GM13977 (cell line): ENCODE data around the gene SLC19A1.
"Not testable (repeated sequence)": the region's sequence is repeated elsewhere in the genome, so short reads cannot be mapped to it uniquely, and the experiment has no call there.

Experiments
- DNase-seq: peaks from one replicate; pipeline ENCODE4 v3.0.0; 2012; ENCODE audit warnings: low spot score
- CTCF ChIP-seq: IDR thresholded peaks from 2 replicates; pipeline ENCODE4 v1.5.1; 2012; ENCODE audit warnings: mild to moderate bottlenecking, control low read depth; ENCODE audit not compliant: insufficient read depth; ENCODE audit errors: extremely low read depth, missing control alignments
- in situ Hi-C: fragments of 300-500 bp; cut with MboI; formaldehyde crosslinking; loops from one replicate; pipeline ENCODE4 v1.12.0; 2022; ENCODE audit warnings: low sequenced_read_pairs, low pct_unique_long_range_greater_than_20kb, mixed read lengths, inconsistent platforms; ENCODE audit not compliant: unreplicated experiment

Gene SLC19A1

DNA sequence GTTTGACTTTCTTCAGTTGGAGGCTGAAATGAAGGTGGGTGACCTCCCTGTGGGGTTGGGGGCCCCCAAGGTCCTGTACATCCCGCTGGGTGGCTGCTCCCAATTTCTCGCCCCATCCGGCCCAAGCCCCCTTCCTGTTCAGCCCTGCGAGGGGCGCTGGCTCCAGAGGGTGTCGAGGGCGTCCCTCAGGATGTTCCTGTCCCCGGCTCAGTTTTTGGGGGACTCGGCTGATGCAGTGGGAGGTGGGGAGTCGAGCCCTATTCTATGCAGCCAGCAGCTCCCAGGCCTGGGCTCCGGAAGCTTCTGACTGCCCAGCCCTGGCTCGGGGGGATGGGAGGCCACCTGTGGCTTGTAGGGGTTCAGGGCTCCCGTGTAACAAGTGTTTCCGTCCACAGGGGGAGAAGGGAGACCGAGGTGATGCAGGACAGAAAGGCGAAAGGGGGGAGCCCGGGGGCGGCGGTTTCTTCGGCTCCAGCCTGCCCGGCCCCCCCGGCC is 38.2 kb downstream of the SLC19A1 start:
- TF ChIP-seq CTCF, result no peak
- in situ Hi-C loops, result no loop called here
- no peak for DNase-seq

DNA sequence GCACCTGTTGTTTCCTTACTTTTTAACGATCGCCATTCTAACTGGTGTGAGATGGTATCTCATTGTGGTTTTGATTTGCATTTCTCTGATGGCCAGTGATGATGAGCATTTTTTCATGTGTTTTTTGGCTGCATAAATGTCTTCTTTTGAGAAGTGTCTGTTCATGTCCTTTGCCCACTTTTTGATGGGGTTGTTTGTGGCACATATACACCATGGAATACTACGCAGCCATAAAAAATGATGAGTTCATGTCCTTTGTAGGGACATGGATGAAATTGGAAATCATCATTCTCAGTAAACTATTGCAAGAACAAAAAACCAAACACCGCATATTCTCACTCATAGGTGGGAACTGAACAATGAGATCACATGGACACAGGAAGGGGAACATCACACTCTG is 39.0 kb downstream of the SLC19A1 start:
- in situ Hi-C loops, DNase-seq: not testable (repeated sequence)

GRCh38 chr21:45502600-45502999 is 39.6 kb downstream of the SLC19A1 start:
- DNase-seq, result no peak
- TF ChIP-seq CTCF, result no peak
- in situ Hi-C loops, result no loop called here

GRCh38 chr21:45502006-45502345 is 40.3 kb downstream of the SLC19A1 start:
- no peak for DNase-seq
- no peak for TF ChIP-seq CTCF
- in situ Hi-C loops, result no loop called here

DNA sequence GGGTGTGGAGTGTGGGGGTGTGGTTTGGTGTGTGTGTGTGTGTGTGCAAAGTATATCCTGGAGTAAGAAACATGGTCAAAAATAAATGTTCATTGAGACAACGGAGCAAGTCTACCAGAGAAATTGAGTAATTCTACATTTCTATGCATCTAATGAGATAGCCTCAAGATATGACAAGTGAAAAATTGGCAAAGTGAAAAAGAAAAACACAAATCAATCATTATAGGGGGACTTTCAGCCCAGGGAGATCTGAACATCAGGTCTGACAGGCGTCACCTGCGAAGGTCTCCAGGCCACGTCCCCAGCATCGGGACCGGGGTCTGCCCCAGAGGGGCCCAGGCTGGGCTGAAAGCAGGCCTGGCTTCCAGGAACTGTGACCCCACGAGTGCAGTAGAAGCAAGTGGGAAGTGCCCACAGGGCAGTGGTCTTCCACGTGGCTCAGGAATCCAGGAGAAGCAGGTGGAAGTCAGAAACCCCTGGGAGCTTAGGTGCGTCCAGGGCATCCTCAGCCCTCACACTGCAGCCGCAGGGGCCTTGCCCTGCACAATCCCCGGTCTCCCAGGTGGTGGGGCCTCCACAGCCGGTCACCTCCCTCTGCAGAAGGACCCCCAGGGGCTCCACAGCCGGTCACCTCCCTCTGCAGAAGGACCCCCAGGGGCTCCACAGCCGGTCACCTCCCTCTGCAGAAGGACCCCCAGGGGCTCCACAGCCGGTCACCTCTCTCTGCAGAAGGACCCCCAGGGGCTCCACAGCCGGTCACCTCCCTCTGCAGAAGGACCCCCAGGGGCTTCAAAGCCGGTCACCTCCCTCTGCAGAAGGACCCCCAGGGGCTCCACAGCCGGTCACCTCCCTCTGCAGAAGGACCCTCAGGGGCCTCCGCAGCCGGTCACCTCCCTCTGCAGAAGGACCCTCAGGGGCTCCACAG is 40.9 kb downstream of the SLC19A1 start:
- DNase-seq, in situ Hi-C loops: not testable (repeated sequence)

DNA sequence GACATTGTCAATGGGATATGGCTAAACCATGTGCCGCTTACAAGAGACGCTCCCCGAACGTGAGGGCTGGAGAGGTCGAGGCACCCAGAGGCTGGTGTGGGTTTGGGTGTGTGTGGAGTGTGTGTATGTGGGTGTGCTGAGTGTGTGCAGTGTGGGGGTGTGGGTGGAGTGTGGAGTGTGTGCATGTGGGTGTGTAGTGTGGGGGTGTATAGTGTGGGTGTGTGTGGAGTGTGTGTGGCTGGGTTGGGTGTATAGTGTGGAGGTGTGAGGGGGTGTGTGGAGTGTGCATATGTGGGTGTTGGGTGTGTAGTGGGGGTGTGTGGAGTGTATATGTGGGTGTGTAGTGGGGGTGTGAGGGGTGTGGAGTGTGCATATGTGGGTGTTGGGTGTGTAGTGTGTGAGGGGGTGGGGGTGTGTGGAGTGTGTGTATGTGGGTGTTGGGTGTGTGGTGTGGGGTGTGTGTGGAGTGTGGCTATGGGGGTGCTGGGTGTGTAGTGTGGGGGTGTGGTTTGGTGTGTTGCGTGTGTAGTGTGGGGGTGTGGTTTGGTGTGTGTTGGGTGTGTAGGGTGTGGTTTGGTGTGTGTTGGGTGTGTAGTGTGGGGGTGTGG is 42.2 kb downstream of the SLC19A1 start:
- no peak for DNase-seq
- TF ChIP-seq CTCF, result no peak
- in situ Hi-C loops, result no loop called here

- TF ChIP-seq CTCF, result no peak
- in situ Hi-C loops, result no loop called here
- DNase-seq, result no peak
These were observed 43.0 kb downstream of the SLC19A1 start for GRCh38 chr21:45499201-45499750.
